Renal pelvis (tissue), 4 donors: ENCODE measurements around the gene TTC16. TPM values are rescaled to one million over a fixed set of nuclear protein-coding genes. Genes with fewer than 3 reads are reported as not detected.
"Not testable (repeated sequence)": the region's sequence is repeated elsewhere in the genome, so short reads cannot be mapped to it uniquely, and the experiment has no call there.

Experiments
- DNase-seq: peaks from one replicate; pipeline ENCODE4 v3.0.0-alpha.2; 2013
- polyA plus RNA-seq, 3 donors: library from polyadenylated mRNA; unstranded; fragments of 120-200 nt; gene quantifications; one replicate each; pipeline ENCODE4 v1.2.1, GENCODE V29; 2013; ENCODE audit not compliant: insufficient read length in 3 of 3

Gene TTC16
- polyA plus RNA-seq, 3 donors: 0.20 to 0.37 (median 0.26) TPM

- DNase-seq: no peak
Measured at GRCh38 chr9:127739614-127740330, 23.9 kb downstream of the TTC16 start.

GRCh38 chr9:127741831-127742434, 26.1 kb downstream of the TTC16 start:
- DNase-seq: peak; percentile 75

GRCh38 chr9:127742435-127743088, 26.7 kb downstream of the TTC16 start:
- peak; percentile 90 for DNase-seq

GRCh38 chr9:127744398-127745110, 28.7 kb downstream of the TTC16 start:
- DNase-seq: no peak

- DNase-seq: no peak
Measured at GRCh38 chr9:127746959-127747569, 31.2 kb downstream of the TTC16 start.

GRCh38 chr9:127749090-127749787, 33.4 kb downstream of the TTC16 start:
- no peak for DNase-seq

- DNase-seq: no peak
Measured at GRCh38 chr9:127751269-127752054, 35.6 kb downstream of the TTC16 start.

- DNase-seq: no peak
Measured at GRCh38 chr9:127753148-127753547, 37.3 kb downstream of the TTC16 start.

- DNase-seq: no peak
Measured at GRCh38 chr9:127753622-127754021, 37.7 kb downstream of the TTC16 start.

- DNase-seq: no peak
Measured at GRCh38 chr9:127754099-127755060, 38.5 kb downstream of the TTC16 start.

- no peak for DNase-seq
Measured at GRCh38 chr9:127755061-127756060, 39.5 kb downstream of the TTC16 start.

- no peak for DNase-seq
Measured at GRCh38 chr9:127756233-127756632, 40.4 kb downstream of the TTC16 start.

GRCh38 chr9:127756776-127757175, 40.9 kb downstream of the TTC16 start:
- DNase-seq: not testable (repeated sequence)

GRCh38 chr9:127758843-127759242, 43.0 kb downstream of the TTC16 start:
- no peak for DNase-seq

GRCh38 chr9:127761061-127761460, 45.2 kb downstream of the TTC16 start:
- DNase-seq: no peak

- no peak for DNase-seq
Measured at GRCh38 chr9:127761491-127761956, 45.6 kb downstream of the TTC16 start.

GRCh38 chr9:127762111-127762676, 46.3 kb downstream of the TTC16 start:
- DNase-seq: no peak
